Activated B cell treated with CpG ODN at 0.5 μM for 24 hours (primary cell): ENCODE measurements around the gene NID2. TPM values are rescaled to one million over a fixed set of nuclear protein-coding genes. Genes with fewer than 3 reads are reported as not detected.

Experiments used
- ATAC-seq: fragments of 200-7000 bp; cut with Tn5 transposase; one replicate; pipeline ENCODE4 v1.10.0; 2021; ENCODE audit warnings: low read depth, mild to moderate bottlenecking, moderate library complexity
- CTCF ChIA-PET: fragments of 350-600 bp; sonication (Branson Sonifier 250); formaldehyde crosslinking; loops from one replicate; lab custom pipeline; 2021; ENCODE audit warnings: antibody characterized with exemption; lab: Charles Lee
- POLR2A ChIA-PET: fragments of 350-600 bp; sonication (Branson Sonifier 250); formaldehyde crosslinking; loops from one replicate; lab custom pipeline; 2021; ENCODE audit warnings: antibody characterized with exemption; lab: Charles Lee
- DNase-seq: peaks from one replicate; pipeline ENCODE4 v3.0.0; 2022
- H3K27ac Mint-ChIP-seq: one replicate; pipeline ENCODE4 v1.8.0; 2020; ENCODE audit warnings: mixed read lengths
- H3K27me3 Mint-ChIP-seq: one replicate; pipeline ENCODE4 v1.8.0; 2021; ENCODE audit warnings: mixed read lengths
- H3K36me3 Mint-ChIP-seq: one replicate; pipeline ENCODE4 v1.8.0; 2021; ENCODE audit warnings: low read depth, mixed read lengths
- H3K4me1 Mint-ChIP-seq: one replicate; pipeline ENCODE4 v1.8.0; 2021; ENCODE audit warnings: mixed read lengths
- H3K4me3 Mint-ChIP-seq: one replicate; pipeline ENCODE4 v1.8.0; 2020; ENCODE audit warnings: mild to moderate bottlenecking, mixed read lengths
- H3K9me3 Mint-ChIP-seq: one replicate; pipeline ENCODE4 v1.8.0; 2020; ENCODE audit warnings: mixed read lengths
- intact Hi-C: fragments of 100-400 bp; cut with micrococcal nuclease; formaldehyde crosslinking; loops from one replicate; pipeline ENCODE4 v1.15.1; 2024
- total RNA-seq: library from RNA; stranded (reverse); gene quantifications from 2 replicates; pipeline ENCODE4 v1.2.3, GENCODE V29; 2022
- TF ChIP-seq, protein P1 (sequence below): fragments of 200-600 bp; IDR thresholded peaks from one replicate; pipeline ENCODE4 v1.8.0; 2022; ENCODE audit warnings: antibody characterized with exemption, mild to moderate bottlenecking

NID2 gene
- total RNA-seq, 1 donor from 2014 or later: not detected

GRCh38 chr14:52005625-52006024 is 63.2 kb downstream of the NID2 start:
- Mint-ChIP-seq H3K27ac (no peak overlapping the region), H3K9me3 (no peaks in the 10 kb centered on the region), H3K36me3 (peaks cover 88% of the 10 kb centered on the region), H3K4me3 (no peak overlapping the region), H3K4me1 (peaks cover 3% of the 10 kb centered on the region), H3K27me3 (no peaks in the 10 kb centered on the region)
- ChIA-PET CTCF (no interaction called here), POLR2A (no interaction called here)
- intact Hi-C loops: no loop called here
- no peak for ATAC-seq
- TF ChIP-seq, protein P1, sequence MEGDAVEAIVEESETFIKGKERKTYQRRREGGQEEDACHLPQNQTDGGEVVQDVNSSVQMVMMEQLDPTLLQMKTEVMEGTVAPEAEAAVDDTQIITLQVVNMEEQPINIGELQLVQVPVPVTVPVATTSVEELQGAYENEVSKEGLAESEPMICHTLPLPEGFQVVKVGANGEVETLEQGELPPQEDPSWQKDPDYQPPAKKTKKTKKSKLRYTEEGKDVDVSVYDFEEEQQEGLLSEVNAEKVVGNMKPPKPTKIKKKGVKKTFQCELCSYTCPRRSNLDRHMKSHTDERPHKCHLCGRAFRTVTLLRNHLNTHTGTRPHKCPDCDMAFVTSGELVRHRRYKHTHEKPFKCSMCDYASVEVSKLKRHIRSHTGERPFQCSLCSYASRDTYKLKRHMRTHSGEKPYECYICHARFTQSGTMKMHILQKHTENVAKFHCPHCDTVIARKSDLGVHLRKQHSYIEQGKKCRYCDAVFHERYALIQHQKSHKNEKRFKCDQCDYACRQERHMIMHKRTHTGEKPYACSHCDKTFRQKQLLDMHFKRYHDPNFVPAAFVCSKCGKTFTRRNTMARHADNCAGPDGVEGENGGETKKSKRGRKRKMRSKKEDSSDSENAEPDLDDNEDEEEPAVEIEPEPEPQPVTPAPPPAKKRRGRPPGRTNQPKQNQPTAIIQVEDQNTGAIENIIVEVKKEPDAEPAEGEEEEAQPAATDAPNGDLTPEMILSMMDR: no peak
- DNase-seq: no peak

GRCh38 chr14:52003324-52003723 is 65.5 kb downstream of the NID2 start:
- Mint-ChIP-seq H3K27ac (no peak overlapping the region), H3K9me3 (no peaks in the 10 kb centered on the region), H3K4me1 (peaks cover 3% of the 10 kb centered on the region), H3K27me3 (no peaks in the 10 kb centered on the region), H3K36me3 (peaks cover 89% of the 10 kb centered on the region), H3K4me3 (no peak overlapping the region)
- intact Hi-C loops: no loop called here
- ATAC-seq: no peak
- ChIA-PET POLR2A (no interaction called here), CTCF (no interaction called here)
- TF ChIP-seq, protein P1: no peak
- no peak for DNase-seq

DNA sequence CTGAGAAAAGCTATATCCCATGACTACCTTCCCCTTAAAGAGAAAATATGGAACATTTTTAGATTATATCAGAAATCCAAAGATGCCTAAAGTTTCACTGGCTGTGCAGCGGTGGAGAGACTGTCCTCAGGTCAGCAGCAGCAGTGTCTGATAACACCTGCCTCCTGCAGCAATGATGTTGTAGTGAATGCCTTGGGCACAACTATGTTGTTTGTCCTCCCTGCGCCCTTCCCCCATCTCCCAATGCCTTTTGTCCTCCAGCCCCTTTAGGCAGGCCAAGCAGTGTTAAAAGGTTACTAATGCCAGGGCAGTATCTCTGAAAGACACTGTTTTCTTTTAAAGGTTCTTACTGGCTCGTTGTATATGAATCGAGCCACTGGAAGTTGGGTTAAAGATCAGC is 66.3 kb downstream of the NID2 start:
- TF ChIP-seq, protein P1: no peak
- ATAC-seq: no peak
- Mint-ChIP-seq H3K36me3 (peaks cover 87% of the 10 kb centered on the region), H3K27ac (no peak overlapping the region), H3K9me3 (no peaks in the 10 kb centered on the region), H3K27me3 (no peaks in the 10 kb centered on the region), H3K4me1 (peaks cover 3% of the 10 kb centered on the region), H3K4me3 (no peak overlapping the region)
- ChIA-PET CTCF (no interaction called here), POLR2A (no interaction called here)
- intact Hi-C loops: no loop called here
- DNase-seq: no peak

DNA sequence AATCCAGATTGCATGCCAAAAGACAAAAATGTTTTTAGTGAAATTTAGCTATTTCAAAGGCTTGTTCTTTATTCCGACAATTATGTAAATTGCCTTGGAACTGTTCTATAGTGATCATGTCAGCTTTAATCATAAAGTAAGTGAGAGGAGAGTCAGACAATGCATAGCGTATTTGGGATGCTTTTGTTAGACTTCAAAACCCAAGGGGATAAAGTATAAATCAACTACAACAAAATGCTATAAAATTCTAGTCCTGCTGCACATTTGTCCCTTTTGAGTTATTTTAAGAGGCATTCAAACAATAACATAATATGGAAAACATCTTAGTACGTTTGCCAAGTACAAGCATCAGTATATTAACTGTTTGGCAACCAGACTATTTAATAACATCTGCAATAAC is 68.2 kb downstream of the NID2 start:
- intact Hi-C loops: no loop called here
- DNase-seq (no peak), ATAC-seq (no peak)
- Mint-ChIP-seq H3K27me3 (no peaks in the 10 kb centered on the region), H3K36me3 (peaks cover 90% of the 10 kb centered on the region), H3K9me3 (no peaks in the 10 kb centered on the region), H3K4me3 (no peak overlapping the region), H3K4me1 (peaks cover 3% of the 10 kb centered on the region), H3K27ac (no peak overlapping the region)
- TF ChIP-seq, protein P1: no peak
- ChIA-PET CTCF (no interaction called here), POLR2A (no interaction called here)

DNA sequence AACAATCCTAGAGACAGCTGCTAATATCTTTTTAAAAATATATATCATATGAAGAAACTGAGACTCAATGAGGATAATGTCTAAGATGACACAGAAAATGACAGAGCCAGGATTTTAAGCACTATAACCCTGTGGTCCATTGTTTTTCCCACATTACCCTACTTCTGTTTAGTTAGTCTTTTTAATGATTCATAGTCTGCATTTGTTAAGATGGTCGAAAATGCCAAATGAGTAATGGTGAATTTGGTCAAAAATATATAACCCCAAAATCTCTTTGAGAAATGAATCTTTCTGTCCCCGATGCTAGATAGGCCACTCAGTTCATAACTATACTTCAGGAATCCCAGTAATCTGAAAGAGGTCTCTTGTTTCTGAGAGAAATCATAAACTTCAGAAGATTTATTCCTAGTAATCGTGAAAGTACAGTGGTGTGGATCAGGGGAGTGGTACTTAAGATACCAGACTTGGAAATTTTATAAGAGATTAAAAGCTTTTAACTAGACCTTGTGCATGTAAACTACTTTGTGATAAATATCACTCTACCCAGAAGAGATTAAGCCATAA is 68.8 kb downstream of the NID2 start:
- ChIA-PET CTCF (no interaction called here), POLR2A (no interaction called here)
- peaks cover 88% of the 10 kb centered on the region for H3K36me3 Mint-ChIP-seq

More for the DNA sequence above, 68.8 kb downstream of the NID2 start:
- H3K4me3 Mint-ChIP-seq: no peak overlapping the region
- ATAC-seq: no peak
- H3K9me3 Mint-ChIP-seq: no peaks in the 10 kb centered on the region
- DNase-seq: no peak
- H3K27me3 Mint-ChIP-seq: no peaks in the 10 kb centered on the region
- intact Hi-C loops: no loop called here
- peaks cover 3% of the 10 kb centered on the region for H3K4me1 Mint-ChIP-seq
- H3K27ac Mint-ChIP-seq: no peak overlapping the region
- TF ChIP-seq, protein P1: no peak
